GM21717 (cell line): Measurements from ENCODE around the gene UBE2G2.

Source experiments
- ATAC-seq: cut with Tn5 transposase; IDR thresholded peaks from one replicate; pipeline ENCODE4 v1.9.1; 2021; ENCODE audit warnings: mild to moderate bottlenecking, moderate library complexity; ENCODE audit not compliant: unreplicated experiment

UBE2G2 gene

GRCh38 chr21:44816761-44817505 lies 15.3 kb upstream of the UBE2G2 start:
- no peak for ATAC-seq

- ATAC-seq = no peak
Observed at GRCh38 chr21:44815852-44816628, 14.4 kb upstream of the UBE2G2 start.

- no peak for ATAC-seq
Observed at GRCh38 chr21:44815225-44815624, 13.6 kb upstream of the UBE2G2 start.

GRCh38 chr21:44814498-44815023 lies 12.9 kb upstream of the UBE2G2 start:
- ATAC-seq = no peak

GRCh38 chr21:44813727-44814126 lies 12.1 kb upstream of the UBE2G2 start:
- ATAC-seq = no peak

- ATAC-seq = no peak
Observed at GRCh38 chr21:44813149-44813548, 11.5 kb upstream of the UBE2G2 start.

- no peak for ATAC-seq
Observed at GRCh38 chr21:44812640-44813039, 11.0 kb upstream of the UBE2G2 start.

GRCh38 chr21:44810779-44811178 lies 9.2 kb upstream of the UBE2G2 start:
- no peak for ATAC-seq

- no peak for ATAC-seq
Observed at GRCh38 chr21:44805859-44806258, 4.2 kb upstream of the UBE2G2 start.

- no peak for ATAC-seq
Observed at GRCh38 chr21:44805226-44805625, 3.6 kb upstream of the UBE2G2 start.

GRCh38 chr21:44804762-44805161 lies 3.1 kb upstream of the UBE2G2 start:
- ATAC-seq = no peak

- ATAC-seq = no peak
Observed at GRCh38 chr21:44803651-44804050, 2.0 kb upstream of the UBE2G2 start.

GRCh38 chr21:44802396-44803153 lies 955 bp upstream of the UBE2G2 start:
- ATAC-seq = no peak

GRCh38 chr21:44800971-44801467 lies 601 bp downstream of the UBE2G2 start:
- ATAC-seq = no peak

- no peak for ATAC-seq
Observed at GRCh38 chr21:44800103-44800502, 1.5 kb downstream of the UBE2G2 start.

GRCh38 chr21:44799646-44800045 lies 2.0 kb downstream of the UBE2G2 start:
- ATAC-seq = no peak

GRCh38 chr21:44797775-44798174 lies 3.8 kb downstream of the UBE2G2 start:
- no peak for ATAC-seq

- no peak for ATAC-seq
Observed at GRCh38 chr21:44795342-44795741, 6.3 kb downstream of the UBE2G2 start.

GRCh38 chr21:44793592-44794374 lies 7.8 kb downstream of the UBE2G2 start:
- ATAC-seq = no peak
